ENCODE results near the gene FSTL3.

The FSTL3 gene

DNA sequence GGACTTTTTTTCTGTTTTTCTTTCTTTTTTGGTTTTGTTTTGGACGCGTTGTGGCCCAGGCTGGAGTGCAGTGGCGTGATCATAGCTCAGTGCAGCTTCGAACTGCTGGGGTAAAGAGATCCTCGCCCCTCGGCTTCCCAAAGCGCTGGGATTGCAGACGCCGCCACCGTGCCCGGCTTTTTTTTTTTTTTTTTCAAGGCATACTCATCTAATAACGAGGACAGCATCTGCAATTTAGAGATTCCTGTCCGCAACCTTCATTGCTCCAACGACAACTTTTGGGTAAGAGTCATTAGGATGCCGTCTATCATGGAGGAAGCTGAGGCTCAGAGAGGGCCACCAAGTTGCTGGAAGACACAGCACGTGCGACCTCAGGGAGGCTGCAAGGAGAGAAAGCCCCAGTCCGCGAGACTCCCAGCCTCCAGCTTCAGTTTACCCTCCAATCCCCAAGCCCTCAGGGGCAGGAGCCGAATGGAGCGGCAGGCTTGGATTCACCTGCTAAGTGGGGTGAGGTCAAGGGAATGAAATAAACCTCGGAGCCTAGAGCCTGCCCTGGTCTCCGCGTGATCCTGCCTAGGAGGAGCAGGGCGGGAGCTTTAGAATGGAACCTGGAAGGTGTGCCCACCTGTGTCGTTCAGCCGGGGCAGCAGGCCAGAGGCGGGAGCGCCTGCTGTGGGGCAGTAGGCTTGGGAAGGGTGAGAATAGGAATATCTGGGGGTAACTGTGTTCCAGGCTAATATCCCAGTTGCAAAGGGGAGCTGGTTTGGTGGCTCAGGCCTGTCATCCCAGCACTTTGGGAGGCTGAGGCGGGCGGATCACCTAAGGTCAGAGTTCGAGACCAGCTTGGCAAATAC is 42.2 kb upstream of the FSTL3 start:
- TF ChIP-seq, protein P1, sequence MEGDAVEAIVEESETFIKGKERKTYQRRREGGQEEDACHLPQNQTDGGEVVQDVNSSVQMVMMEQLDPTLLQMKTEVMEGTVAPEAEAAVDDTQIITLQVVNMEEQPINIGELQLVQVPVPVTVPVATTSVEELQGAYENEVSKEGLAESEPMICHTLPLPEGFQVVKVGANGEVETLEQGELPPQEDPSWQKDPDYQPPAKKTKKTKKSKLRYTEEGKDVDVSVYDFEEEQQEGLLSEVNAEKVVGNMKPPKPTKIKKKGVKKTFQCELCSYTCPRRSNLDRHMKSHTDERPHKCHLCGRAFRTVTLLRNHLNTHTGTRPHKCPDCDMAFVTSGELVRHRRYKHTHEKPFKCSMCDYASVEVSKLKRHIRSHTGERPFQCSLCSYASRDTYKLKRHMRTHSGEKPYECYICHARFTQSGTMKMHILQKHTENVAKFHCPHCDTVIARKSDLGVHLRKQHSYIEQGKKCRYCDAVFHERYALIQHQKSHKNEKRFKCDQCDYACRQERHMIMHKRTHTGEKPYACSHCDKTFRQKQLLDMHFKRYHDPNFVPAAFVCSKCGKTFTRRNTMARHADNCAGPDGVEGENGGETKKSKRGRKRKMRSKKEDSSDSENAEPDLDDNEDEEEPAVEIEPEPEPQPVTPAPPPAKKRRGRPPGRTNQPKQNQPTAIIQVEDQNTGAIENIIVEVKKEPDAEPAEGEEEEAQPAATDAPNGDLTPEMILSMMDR (IDR thresholded peaks at IDR 0.05) = no peak
- no peak for DNase-seq (ENCODE audit: low spot score)
- Histone ChIP-seq H3K27ac (no peak overlapping the region), H3K4me3 (peak overlapping the region; percentile 90)

DNA sequence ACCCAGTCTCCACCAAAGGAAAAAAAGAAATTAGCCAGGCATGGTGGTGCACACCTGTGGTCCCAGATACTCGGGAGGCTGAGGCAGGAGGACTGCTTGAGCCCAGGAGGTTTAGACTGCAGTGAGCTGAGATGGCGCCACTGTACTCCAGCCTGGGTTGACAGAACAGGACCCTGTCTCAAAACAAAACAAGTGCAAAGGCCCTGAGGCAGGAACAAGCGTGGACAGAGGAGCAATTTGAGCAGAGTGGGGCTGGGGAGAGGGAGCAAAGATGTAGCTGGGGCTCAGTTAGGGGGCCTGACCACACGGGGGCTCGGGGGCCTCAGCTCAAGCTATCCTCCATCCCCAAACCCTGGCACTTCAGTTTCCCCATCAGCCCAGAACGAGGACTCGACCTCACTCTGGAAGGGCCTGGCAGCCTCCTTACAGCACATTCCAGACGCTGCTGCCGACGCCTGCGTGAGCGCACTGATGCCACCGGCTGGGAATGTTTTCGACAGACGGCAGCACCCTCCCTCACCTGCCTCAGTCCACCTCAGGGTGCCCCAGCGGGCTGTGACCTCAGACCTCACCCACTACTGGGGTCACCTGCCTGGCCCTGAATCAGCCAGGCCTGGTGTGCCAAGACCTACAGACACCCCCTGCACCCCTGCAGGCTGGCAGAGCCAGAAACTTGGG is 41.1 kb upstream of the FSTL3 start:
- DNase-seq (ENCODE audit: low spot score) = no peak
- H3K27ac ChIP-seq = no peak overlapping the region
- TF ChIP-seq, protein P1 (IDR thresholded peaks at IDR 0.05) = no peak
- no peak overlapping the region for H3K4me3 ChIP-seq

DNA sequence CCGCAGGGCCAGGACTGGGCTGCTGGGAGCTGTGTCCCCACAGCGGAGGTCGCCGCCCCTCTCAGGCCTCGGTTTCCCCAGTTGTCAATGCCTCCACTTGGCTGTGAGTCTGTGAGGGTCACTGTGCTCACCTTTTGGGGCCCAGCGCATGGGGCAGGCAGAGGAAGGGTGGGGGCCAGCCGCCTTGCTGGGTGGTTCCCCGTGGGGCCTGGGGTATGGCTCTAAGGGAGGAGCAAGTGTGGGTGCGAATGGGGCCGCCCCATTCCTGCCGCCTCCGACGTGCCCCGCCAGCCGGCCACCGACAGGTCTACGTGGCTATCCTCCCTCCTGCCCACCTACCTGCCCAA is 37.3 kb upstream of the FSTL3 start:
- TF ChIP-seq, protein P1 (IDR thresholded peaks at IDR 0.05) = no peak
- DNase-seq (ENCODE audit: low spot score) = no peak
- H3K4me3 ChIP-seq = peak overlapping the region; percentile 75
- peak overlapping the region; percentile 33 to 72 for H3K27ac ChIP-seq

DNA sequence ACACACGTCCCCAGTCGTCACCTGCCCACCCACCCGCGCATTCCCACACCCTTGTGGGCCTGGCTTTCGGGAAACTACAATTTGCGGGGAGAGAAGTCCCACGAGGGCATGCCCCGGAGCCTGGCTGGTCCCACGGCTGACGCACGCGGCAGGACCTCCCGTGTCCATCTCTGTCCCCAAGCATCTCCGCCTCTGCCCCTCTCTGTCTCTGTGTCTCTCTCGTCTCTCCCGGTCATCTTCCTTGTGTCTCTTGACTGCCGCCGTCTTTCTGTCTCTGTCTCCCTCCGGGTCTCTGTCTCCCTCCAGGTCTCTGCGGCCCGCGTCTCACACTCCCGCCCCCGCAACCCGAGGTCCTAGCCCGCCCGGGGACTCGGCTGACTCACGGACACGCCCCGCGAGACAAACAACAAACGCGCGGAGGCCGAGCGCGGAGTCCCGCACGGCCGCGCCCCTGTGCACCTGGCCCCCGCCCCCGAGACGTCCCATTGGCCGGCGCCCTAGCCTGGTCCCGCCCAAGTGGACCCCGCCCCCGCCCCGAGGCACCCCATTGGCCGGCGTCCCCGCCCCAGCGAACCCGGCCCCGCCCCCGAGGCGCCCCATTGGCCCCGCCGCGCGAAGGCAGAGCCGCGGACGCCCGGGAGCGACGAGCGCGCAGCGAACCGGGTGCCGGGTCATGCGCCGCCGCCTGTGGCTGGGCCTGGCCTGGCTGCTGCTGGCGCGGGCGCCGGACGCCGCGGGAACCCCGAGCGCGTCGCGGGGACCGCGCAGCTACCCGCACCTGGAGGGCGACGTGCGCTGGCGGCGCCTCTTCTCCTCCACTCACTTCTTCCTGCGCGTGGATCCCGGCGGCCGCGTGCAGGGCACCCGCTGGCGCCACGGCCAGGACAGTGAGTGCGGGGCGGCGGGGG is 36.7 kb upstream of the FSTL3 start, which contains the start of gene FGF22:
Gene FGF22 (plus strand): TSS at position 627 of the 908 bp plus-strand sequence. CDS start 47 bp downstream, at position 674.
- DNase-seq (ENCODE audit: low spot score) = peak; percentile 95
- TF ChIP-seq, protein P1 (IDR thresholded peaks at IDR 0.05) = no peak
- H3K4me3 ChIP-seq = peak within 1 kb of the TSS; percentile 75
- peak within 1 kb of the TSS; percentile 33 to 72 for H3K27ac ChIP-seq

DNA sequence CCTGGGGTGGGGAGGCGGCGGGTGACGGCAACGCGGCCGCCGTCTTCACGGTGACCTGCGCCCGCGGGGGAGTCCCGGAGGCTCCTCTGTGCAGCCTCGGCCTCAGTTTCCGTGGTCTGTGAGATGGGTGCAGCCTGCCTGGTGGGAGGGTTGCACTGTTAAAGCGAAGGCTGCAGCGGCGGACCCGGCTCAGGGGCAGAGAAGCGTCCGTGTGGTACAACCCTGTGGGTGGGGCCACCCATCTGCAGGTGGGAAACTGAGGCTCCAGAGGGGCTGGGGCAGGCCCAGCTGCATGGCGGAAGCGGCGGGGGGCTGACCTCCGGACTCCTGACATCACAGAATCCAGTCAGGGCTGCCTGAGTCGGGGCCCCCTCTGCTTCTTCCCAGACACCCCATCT is 36.0 kb upstream of the FSTL3 start:
- H3K27ac ChIP-seq = peak overlapping the region; percentile 2 to 72
- TF ChIP-seq, protein P1 (IDR thresholded peaks at IDR 0.05) = no peak
- peak overlapping the region; percentile 75 for H3K4me3 ChIP-seq
- DNase-seq (ENCODE audit: low spot score) = no peak

DNA sequence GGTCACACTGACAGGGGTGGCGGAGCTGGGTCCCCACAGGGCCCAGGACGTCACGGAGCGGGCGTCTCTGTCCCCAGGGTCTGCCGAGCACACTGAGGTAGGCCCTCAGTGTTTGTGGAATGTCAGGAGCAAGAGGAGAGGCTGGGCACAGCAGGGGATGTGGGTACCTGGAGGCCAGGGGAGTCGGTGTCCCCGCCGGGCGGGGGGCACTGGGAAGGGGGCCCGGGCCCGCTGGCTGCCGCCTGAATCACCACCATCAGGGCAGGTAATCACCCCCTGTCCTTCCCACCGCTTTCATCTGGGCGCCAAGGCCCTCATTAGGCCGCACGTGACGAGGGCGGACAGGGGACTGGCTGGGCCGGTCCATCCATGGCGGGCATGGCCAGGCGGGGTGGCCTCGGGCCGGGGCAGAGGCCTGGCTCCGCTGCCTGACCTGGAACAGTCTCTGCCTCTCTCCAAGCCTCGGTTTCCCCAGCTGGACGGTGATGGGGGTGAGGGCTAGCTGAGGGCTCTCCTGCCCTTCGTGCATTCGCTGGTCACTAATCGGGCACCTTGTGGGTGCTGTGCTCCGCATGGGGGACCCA is 35.5 kb upstream of the FSTL3 start:
- H3K27ac ChIP-seq = peak overlapping the region in 1 of 2 donors; percentile 2
- H3K4me3 ChIP-seq = peak overlapping the region; percentile 75
- TF ChIP-seq, protein P1 (IDR thresholded peaks at IDR 0.05) = no peak
- no peak for DNase-seq (ENCODE audit: low spot score)

Measured in coronary artery (tissue), 2 donors.